ENCODE results near the gene EEF1G.

DNA sequence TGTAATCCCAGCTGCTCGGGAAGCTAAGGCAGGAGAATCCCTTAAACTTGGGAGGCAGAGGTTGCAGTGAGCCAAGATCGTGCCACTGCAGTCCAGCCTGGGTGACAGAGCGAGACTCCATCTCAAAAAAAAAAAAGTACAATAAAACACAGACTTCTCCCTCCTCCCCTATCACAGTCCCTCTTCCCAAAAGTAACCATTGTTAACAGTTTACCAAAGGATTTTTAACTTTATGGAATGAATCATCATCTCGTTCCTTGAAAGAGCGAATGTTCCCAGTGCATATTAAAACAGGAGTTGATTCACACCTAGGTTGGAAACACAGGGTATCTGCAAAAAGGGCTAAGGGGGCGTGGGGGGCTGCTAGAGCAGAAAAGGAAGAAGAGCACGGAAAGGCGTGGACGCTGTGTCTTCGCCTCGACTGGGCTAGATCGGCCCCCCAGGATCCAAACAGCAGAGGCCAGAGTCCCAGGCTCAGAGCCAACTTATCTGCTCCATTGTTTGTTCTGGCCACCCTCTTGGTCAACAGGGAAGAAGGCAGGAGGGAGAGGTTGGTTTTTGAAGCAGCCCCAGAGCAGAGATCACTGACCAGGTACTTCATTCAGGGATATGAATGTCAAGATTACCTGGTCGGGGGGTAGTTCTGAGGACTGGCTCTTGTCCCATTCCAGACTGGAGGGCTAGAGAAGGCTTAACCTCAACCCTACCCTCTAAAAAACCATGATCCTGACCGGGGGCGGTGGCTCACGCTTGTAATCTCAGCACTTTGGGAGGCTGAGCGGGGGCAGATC is 25.0 kb downstream of the EEF1G start:
- TF ChIP-seq, protein P1, sequence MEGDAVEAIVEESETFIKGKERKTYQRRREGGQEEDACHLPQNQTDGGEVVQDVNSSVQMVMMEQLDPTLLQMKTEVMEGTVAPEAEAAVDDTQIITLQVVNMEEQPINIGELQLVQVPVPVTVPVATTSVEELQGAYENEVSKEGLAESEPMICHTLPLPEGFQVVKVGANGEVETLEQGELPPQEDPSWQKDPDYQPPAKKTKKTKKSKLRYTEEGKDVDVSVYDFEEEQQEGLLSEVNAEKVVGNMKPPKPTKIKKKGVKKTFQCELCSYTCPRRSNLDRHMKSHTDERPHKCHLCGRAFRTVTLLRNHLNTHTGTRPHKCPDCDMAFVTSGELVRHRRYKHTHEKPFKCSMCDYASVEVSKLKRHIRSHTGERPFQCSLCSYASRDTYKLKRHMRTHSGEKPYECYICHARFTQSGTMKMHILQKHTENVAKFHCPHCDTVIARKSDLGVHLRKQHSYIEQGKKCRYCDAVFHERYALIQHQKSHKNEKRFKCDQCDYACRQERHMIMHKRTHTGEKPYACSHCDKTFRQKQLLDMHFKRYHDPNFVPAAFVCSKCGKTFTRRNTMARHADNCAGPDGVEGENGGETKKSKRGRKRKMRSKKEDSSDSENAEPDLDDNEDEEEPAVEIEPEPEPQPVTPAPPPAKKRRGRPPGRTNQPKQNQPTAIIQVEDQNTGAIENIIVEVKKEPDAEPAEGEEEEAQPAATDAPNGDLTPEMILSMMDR (IDR thresholded peaks at IDR 0.05): no peak
- no peak for TF ChIP-seq POLR2A (IDR thresholded peaks at IDR 0.05)
